Epithelial cell of proximal tubule (primary cell): ENCODE data around the gene TBCD. TPM values are rescaled to one million over a fixed set of nuclear protein-coding genes. Genes with fewer than 3 reads are reported as not detected.

Experiments
- DNase-seq: peaks from one replicate; pipeline ENCODE4 v3.0.0-alpha.2; 2011; ENCODE audit warnings: low read depth
- H3K4me3 ChIP-seq: 2 replicates; pipeline ENCODE4 v1.5.1; 2011; ENCODE audit warnings: low read depth, mild to moderate bottlenecking, low read length
- CTCF ChIP-seq: conservative IDR thresholded peaks from 2 replicates; pipeline ENCODE4 v1.5.1; 2012; ENCODE audit warnings: low read depth, mild to moderate bottlenecking, low read length
- total RNA-seq: library from RNA; depleted of rRNA; stranded (reverse); fragments of >200 nt; gene quantifications from 2 replicates; pipeline ENCODE4 v1.2.3, GENCODE V29; 2015

TBCD gene
- total RNA-seq, 1 donor from 2014 or later: 46.6 TPM

- no peak for DNase-seq
- H3K4me3 ChIP-seq: no peak overlapping the region
- TF ChIP-seq CTCF: no peak
Observed at GRCh38 chr17:82803185-82803584, 51.3 kb downstream of the TBCD start.

- no peak overlapping the region for H3K4me3 ChIP-seq
- DNase-seq: no peak
- TF ChIP-seq CTCF: no peak
Observed at GRCh38 chr17:82803606-82804005, 51.7 kb downstream of the TBCD start.

GRCh38 chr17:82804442-82805191 is 52.8 kb downstream of the TBCD start:
- no peak for DNase-seq
- H3K4me3 ChIP-seq: no peak overlapping the region
- no peak for TF ChIP-seq CTCF

GRCh38 chr17:82805254-82805653 is 53.4 kb downstream of the TBCD start:
- DNase-seq: no peak
- no peak for TF ChIP-seq CTCF
- H3K4me3 ChIP-seq: no peak overlapping the region

- no peak for DNase-seq
- H3K4me3 ChIP-seq: no peak overlapping the region
- no peak for TF ChIP-seq CTCF
Observed at GRCh38 chr17:82805823-82806222, 54.0 kb downstream of the TBCD start.

GRCh38 chr17:82806645-82807044 is 54.8 kb downstream of the TBCD start:
- no peak overlapping the region for H3K4me3 ChIP-seq
- no peak for TF ChIP-seq CTCF
- DNase-seq: no peak

GRCh38 chr17:82807101-82807500 is 55.2 kb downstream of the TBCD start:
- H3K4me3 ChIP-seq: no peak overlapping the region

More at GRCh38 chr17:82807101-82807500, 55.2 kb downstream of the TBCD start:
- no peak for TF ChIP-seq CTCF
- no peak for DNase-seq
